ENCODE results near the gene IRX6.

DNA sequence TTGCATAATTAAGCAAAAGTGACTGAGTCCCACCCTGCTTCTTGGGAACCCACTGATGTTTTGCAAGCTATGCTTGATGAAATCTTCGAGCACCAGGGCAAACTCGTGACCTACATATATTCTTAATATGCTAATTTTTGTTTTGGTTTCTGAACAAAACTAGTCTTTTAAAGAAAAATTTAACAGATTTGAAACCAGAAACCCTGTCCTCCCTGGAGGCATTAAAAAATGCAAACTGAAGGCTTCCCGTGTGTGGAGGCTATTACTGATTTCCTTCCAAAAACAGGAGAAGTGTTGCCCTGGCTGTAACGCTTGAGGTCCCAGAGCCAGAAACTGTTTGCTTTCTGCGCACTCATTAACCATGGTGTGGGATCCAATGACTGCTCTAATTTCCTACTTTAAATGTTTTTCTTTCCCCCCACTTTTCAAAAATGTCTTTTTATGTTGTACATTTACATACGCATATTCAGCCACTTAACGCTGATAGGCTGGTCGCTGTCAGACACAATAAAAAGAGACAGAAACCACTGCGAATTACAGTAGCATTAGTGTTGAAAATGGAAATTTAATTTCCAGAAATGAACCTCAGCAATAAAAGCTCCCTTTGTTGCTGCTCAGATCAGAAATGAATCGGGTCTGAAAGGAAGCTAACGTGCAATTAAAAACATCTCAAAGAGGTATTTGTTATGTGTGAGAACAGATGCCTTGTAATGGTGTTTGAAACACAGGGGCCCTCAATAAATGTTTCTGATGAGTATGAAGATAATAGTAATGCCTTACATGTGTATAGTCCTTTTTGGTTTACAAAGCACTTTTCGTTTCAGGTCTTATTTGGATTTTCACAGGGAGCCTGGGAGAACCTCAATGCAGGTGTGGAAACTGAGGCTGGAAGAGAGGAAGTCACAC is 39.9 kb upstream of the IRX6 start:
- TF ChIP-seq, protein P1, sequence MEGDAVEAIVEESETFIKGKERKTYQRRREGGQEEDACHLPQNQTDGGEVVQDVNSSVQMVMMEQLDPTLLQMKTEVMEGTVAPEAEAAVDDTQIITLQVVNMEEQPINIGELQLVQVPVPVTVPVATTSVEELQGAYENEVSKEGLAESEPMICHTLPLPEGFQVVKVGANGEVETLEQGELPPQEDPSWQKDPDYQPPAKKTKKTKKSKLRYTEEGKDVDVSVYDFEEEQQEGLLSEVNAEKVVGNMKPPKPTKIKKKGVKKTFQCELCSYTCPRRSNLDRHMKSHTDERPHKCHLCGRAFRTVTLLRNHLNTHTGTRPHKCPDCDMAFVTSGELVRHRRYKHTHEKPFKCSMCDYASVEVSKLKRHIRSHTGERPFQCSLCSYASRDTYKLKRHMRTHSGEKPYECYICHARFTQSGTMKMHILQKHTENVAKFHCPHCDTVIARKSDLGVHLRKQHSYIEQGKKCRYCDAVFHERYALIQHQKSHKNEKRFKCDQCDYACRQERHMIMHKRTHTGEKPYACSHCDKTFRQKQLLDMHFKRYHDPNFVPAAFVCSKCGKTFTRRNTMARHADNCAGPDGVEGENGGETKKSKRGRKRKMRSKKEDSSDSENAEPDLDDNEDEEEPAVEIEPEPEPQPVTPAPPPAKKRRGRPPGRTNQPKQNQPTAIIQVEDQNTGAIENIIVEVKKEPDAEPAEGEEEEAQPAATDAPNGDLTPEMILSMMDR (IDR thresholded peaks at IDR 0.05) = no peak
- TF ChIP-seq POLR2AphosphoS5 (IDR thresholded peaks at IDR 0.05) (no peak), EP300 (IDR thresholded peaks at IDR 0.05) (no peak)
